GM21390 (cell line): ENCODE results near the gene VSTM2B.

Experiments used
- ATAC-seq: cut with Tn5 transposase; IDR thresholded peaks from one replicate; pipeline ENCODE4 v1.9.1; 2021; ENCODE audit not compliant: unreplicated experiment

Gene VSTM2B

DNA sequence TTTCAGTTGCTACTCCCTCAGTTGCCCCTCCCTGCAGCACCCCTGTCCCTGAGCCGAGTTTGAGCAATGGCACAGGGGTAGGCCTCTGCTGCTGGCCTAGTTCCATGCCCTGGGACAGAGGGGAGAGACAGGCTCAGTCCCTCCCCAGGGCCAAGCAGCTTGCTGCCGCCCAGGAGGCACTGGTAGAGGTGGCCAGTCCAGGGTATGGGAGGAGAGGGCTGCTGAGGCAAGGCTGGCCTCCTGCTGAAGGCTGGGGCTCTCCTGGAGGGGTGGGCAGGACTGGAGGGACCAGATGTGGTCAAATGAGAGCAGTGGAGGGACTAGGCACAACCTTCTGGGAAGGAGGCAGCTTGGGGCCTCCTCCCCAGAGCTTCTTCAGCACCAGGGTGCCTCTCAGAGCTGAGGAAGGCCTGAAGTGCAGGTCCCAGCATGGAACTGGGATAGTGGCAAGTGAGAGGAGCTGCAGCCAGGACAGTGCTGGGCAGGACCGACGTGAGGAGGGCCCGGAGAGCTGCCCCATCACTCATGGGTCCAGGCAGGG, 29.8 kb upstream of the VSTM2B start:
- no peak for ATAC-seq

- no peak for ATAC-seq
Observed at GRCh38 chr19:29497241-29497640, 28.6 kb upstream of the VSTM2B start.

- ATAC-seq, result no peak
Observed at GRCh38 chr19:29497686-29498436, 27.9 kb upstream of the VSTM2B start.

DNA sequence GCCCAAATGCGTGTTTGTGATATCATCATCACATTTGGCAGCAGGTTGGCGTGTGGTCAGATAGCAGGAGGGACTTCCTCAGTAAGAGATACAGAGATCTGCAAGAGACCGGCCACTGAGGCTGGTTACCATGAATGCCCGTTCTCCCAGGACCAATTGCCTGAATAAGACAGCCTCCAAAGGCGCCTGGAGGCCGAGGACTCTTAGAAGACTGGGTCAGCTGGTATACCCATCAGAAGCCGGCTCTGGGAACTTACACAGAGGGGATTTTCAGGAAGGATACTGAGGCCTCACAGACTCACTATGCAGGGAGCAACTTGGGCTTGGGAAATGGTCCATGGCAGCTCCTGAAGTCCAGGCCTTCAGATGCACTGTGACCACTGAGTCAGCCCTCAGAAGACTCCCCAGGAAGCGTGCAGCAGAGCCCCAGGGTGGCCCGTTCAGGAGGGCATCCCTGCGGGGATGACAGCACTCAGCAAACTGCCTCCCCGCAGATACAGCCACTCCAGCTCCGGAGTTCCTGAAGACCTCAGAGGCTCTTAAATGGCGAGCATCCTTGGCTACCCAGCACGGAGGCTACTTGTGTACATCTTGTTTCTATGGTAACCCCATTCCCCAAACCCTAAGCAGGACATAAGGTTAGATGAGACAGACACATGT, 26.4 kb upstream of the VSTM2B start:
- no peak for ATAC-seq

GRCh38 chr19:29499921-29500590, 25.7 kb upstream of the VSTM2B start:
- no peak for ATAC-seq

DNA sequence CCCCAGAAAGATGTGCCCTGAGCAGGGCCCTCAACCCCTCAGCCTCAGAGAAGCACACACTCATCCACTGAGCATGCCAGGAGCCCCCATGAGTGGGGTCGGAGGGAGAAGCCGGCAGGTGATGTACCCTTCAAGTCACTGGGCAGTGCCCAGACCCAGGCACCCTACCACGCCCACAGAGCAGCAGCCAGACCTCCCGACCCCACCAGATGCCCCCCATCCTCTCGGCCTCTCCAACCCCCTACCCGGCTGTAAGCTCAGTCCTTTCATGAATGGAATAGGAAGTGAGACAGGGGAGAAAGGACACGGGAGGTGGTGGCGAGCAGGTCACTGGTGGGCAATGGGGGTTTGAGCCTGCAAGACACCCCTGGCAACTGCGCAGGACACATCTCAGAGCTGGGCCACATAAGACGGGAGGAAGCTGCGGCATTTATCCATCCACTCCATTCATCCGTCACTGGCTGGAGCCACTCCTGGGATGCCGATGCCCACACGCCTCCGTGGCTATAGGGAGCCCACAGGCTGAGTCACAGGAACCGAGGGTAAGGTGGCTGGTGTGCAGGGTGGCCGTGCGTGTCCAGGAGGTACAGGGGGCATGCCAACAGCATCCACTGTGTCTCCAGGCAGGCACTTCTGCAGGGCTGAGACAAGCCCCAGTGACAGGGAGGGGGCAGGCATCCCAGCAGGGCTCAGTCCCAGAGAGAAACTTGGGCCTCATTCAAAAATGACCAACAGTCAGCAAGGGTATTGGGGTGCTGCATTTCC, 23.8 kb upstream of the VSTM2B start:
- ATAC-seq, result no peak

- ATAC-seq, result no peak
Observed at GRCh38 chr19:29502581-29502850, 23.3 kb upstream of the VSTM2B start.

- no peak for ATAC-seq
Observed at GRCh38 chr19:29503140-29503758, 22.5 kb upstream of the VSTM2B start.

DNA sequence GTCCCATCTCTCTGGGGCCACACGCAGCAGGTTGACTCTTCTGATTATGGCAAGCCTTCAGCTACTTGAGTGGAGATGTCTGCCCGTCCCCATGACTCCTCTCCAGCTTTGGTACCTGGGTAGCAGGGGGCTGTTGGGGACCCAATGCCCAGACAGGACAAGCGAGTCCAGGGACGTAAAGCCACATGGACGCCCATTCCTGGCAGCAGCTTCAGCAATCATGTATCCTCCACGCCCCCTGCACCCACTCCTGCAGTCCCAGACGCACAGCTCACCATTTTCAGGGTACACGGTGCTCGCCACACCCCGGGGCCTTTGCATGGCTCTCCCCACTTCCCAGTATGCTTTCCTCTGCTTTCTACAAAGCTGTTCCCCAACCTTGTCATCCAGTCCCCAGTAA, 22.0 kb upstream of the VSTM2B start:
- no peak for ATAC-seq

DNA sequence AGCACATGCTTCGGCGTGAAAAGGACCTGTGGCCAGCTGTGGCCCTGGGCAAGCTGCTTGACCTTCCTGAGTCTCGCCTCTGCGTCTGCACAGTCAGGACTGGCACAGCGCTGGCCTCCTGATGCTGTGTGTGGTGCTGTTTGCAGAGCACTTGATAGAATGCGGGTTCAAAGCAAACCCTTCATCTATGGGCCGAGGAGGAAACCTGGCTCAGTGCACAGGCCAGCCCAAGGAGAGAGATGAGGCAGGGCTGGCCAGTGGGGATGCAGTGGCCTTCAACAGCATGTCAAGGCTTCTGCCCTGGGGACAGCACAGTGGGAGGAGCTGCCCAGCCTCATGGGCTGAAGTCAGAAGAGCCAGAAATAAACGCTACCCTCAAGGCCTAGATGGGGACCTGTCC, 21.3 kb upstream of the VSTM2B start:
- no peak for ATAC-seq

- no peak for ATAC-seq
Observed at GRCh38 chr19:29505097-29505824, 20.5 kb upstream of the VSTM2B start.

GRCh38 chr19:29506619-29506911, 19.2 kb upstream of the VSTM2B start:
- ATAC-seq, result no peak

DNA sequence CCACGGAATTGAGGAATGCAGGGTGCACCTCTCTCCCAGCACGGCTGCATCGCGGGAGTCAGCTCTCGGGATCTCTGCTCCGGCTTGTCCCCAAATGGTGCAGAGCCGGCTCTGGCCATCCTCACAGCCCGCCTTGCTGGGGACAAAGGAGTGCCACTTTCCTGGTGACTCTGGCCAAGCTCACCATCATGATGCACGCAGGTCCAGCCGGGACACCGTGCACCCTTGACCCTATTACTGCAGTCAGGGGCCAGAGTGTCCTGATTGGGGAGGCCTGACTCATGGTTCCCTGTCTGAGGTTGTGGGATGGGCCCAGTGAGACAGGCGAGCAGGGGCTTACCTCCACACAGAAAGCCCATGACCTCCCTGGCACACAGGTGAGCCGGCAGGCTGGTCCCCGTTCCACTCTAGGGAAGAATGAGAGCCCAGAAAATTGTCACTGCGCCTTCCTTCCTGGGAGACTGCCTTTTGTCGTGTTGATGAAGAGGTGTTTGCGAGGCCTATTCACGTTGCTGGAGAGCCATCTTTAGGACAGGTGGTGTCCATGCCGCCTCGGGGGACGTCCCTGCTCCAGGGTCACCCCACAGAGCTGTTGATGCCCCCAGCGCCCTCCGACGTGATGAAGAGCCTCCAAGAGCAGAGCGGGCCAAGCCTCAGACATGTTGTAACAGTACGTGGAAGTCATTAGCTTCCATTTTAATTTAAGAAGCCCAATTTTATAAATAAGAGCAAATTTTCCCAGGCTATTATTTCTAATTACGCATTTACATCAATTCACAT, 18.5 kb upstream of the VSTM2B start:
- ATAC-seq, result no peak

- no peak for ATAC-seq
Observed at GRCh38 chr19:29508181-29508580, 17.6 kb upstream of the VSTM2B start.

DNA sequence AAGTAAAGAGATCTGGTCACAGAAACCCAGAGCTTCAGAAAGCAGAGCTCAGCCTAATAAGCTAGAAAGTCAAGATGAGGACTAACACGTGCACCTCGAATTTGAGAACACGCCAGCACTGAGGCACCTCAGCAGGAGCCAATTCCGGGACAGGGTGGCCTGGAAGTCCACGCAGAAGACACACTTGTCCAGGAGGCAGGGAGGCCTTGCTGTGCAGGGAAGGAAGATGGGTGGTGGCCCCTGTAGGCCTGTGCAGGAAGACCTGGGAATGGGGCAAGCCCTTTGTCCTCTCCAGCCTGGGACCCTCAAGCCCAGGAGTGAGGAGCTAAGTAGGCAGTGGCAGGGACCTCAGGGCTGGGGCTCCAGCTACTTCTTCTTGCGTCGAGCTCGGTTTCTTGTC, 16.3 kb upstream of the VSTM2B start:
- no peak for ATAC-seq

DNA sequence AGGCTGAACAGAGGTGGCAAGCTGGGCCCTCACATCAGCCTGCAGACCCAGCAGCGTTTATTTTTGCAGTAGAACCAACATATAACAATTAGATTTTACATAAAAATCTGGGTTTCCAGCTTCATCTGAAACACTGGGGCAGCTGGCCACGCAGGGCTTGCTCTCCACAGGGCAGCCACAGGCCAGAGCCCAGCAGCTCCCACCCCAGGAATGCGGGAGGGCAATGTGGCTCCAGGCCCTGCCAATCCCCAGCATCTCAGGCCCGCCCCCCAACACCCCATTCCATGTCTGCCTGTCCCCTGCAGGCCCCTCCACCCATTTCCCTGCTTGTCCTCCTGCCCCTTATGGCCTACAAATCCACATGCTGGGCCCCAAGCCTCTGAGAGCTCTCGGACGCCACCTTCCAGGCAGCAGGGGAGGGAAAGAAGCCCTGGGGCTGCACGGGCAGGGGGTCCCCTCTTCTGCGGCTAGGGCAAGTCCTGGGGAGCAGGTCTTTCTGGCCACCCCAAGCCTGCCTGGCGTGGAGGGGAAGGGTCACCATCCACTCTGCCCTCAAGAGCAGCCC, 15.0 kb upstream of the VSTM2B start:
- ATAC-seq, result no peak

DNA sequence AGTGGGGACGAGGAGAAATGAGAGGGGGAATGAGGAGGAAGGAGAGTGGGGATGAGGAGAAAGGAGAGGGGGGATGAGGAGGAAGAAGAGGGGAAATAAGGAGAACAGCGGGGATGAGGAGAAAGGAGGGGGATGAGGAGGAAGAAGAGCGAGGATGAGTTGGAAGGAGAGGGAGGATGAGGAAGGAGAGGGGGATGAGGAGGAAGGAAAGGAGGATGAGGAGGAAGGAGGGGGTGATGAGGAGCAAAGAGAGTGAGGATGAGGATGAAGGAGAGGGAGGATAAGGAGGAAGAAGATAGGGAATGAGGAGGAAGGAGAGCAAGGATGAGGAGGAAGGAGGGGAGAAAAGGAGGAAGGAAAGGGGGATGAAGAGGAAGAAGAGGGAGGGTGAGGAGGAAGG, 14.0 kb upstream of the VSTM2B start:
- no peak for ATAC-seq

DNA sequence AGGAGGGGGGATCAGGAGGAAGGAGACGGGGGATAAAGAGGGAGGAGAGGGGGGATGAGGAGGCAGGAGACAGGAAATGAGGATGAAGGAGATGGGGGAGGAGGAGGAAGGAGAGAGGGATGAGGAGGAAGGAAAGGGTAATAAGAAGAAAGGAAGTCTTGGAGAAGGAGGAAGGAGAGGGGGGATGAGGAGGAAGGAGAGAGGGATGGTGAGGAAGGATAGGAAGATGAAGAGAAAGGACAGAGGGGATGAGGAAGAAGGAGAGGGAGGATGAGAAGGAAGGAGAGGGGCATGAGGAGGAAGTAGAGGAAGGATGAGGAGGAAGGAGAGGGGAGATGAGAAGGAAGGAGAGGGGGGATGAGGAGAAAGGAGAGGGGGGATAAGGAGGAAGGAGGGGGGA, 13.0 kb upstream of the VSTM2B start:
- ATAC-seq, result no peak

GRCh38 chr19:29514525-29515232, 11.1 kb upstream of the VSTM2B start:
- ATAC-seq, result no peak
